K562 (cell line): Measurements from ENCODE around the gene CTNNA3. TPM values are rescaled to one million over a fixed set of nuclear protein-coding genes. Genes with fewer than 3 reads are reported as not detected.

Experiments used
- ATAC-seq: fragments of 200-7000 bp; cut with Tn5 transposase; 3 replicates; pipeline ENCODE4 v1.9.1; 2020; ENCODE audit warnings: moderate library complexity
- BruUV-seq: library from RNA; stranded (reverse); fragments of 400-500 nt; replicated peaks from 2 replicates; lab custom pipeline; 2021; lab: Mats Ljungman, UMichigan
- CTCF ChIA-PET: fragments of 300-600 bp; formaldehyde crosslinking; extraction: SDS; loops from one replicate; lab custom pipeline; 2021; ENCODE audit warnings: low intra/inter-chr PET ratio; lab: Yijun Ruan, JAX
- POLR2A ChIA-PET: fragments of 300-600, 350-650 bp; sonication (Branson Sonifier 250); formaldehyde crosslinking; extraction: SDS; loops from one replicate; lab custom pipeline; 2021; ENCODE audit warnings: antibody characterized with exemption, inconsistent platforms; lab: Yijun Ruan, JAX
- DNase-seq, 4 experiments: peaks; one replicate each; pipeline versions ENCODE4 v3.0.0 to v3.0.0-alpha.2; 2011 to 2018; ENCODE audit warnings: low spot score in 3 of 4, mixed read lengths in 3 of 4; ENCODE audit errors: extremely low read depth in 1 of 4
- FAIRE-seq: peaks from 2 replicates; lab custom pipeline; 2011; peaks lifted over from hg19 to GRCh38; lab: Jason Lieb, UNC
- H2AFZ ChIP-seq: 2 replicates; pipeline ENCODE4 v1.6.0; 2011; ENCODE audit warnings: low read depth, low read length, control low read depth, inconsistent platforms
- H3K27ac ChIP-seq: fragments of 200-600 bp; 3 replicates; pipeline ENCODE4 v1.8.0; 2011; ENCODE audit warnings: low read depth, mild to moderate bottlenecking, control low read depth, inconsistent platforms, low read length, moderate library complexity, mixed read lengths; ENCODE audit errors: extremely low read depth
- H3K27me3 ChIP-seq, 2 experiments: fragments of 300-600 bp in 1 of 2; 2 replicates in 1 of 2; 3 replicates in 1 of 2; pipeline versions ENCODE4 v1.6.0 to v1.8.0; 2011; ENCODE audit warnings: inconsistent platforms in 2 of 2, low read length in 2 of 2, mild to moderate bottlenecking in 1 of 2, mixed read lengths in 1 of 2, moderate library complexity in 1 of 2; ENCODE audit not compliant: control insufficient read depth in 2 of 2, insufficient read depth in 2 of 2
- H3K36me3 ChIP-seq: fragments of 300-600 bp; 3 replicates; pipeline ENCODE4 v1.8.0; 2011; ENCODE audit warnings: mild to moderate bottlenecking, low read length, inconsistent platforms; ENCODE audit not compliant: control insufficient read depth, insufficient read depth
- H3K4me1 ChIP-seq, 2 experiments: fragments of 200-600 bp in 1 of 2; replicated peaks in 1 of 2; 2 replicates in 1 of 2; 3 replicates in 1 of 2; pipeline versions ENCODE4 v1.5.1 to v1.8.0; 2011; ENCODE audit warnings: inconsistent platforms in 2 of 2, low read length in 2 of 2, mild to moderate bottlenecking in 1 of 2, mixed read lengths in 1 of 2, moderate library complexity in 1 of 2; ENCODE audit not compliant: control insufficient read depth in 2 of 2, insufficient read depth in 2 of 2
- H3K4me2 ChIP-seq: 2 replicates; pipeline ENCODE4 v1.6.1; 2011; ENCODE audit warnings: low read length, control low read depth, inconsistent platforms, mixed read lengths; ENCODE audit not compliant: insufficient read depth
- H3K4me3 ChIP-seq: fragments of 200-600 bp; sonication (generic), shearing (Covaris generic); 2 replicates; pipeline ENCODE4 v1.5.1; 2016; ENCODE audit warnings: control low read depth, inconsistent platforms
- H3K79me2 ChIP-seq: fragments of 200-600 bp; 3 replicates; pipeline ENCODE4 v1.8.0; 2011; ENCODE audit warnings: low read length, inconsistent platforms; ENCODE audit not compliant: control insufficient read depth, insufficient read depth
- H3K9ac ChIP-seq, 2 experiments: 2 replicates each; pipeline versions ENCODE4 v1.6.0 to v1.6.1; 2011; ENCODE audit warnings: low read depth in 2 of 2, low read length in 2 of 2, control low read depth in 1 of 2, inconsistent platforms in 1 of 2, mild to moderate bottlenecking in 1 of 2, mixed read lengths in 1 of 2; ENCODE audit not compliant: insufficient read depth in 1 of 2
- H3K9me1 ChIP-seq: one replicate; pipeline ENCODE4 v1.6.0; 2011; ENCODE audit warnings: inconsistent platforms, mild to moderate bottlenecking, low read length, moderate library complexity; ENCODE audit not compliant: control insufficient read depth, insufficient read depth
- H3K9me3 ChIP-seq: replicated peaks from 2 replicates; pipeline ENCODE4 v1.5.1; 2011; ENCODE audit warnings: low read depth, low read length, inconsistent platforms; ENCODE audit not compliant: control insufficient read depth, insufficient read depth
- H4K20me1 ChIP-seq: replicated peaks from 2 replicates; pipeline ENCODE4 v1.6.1; 2011; ENCODE audit warnings: low read length, inconsistent platforms, mixed read lengths; ENCODE audit not compliant: control insufficient read depth, insufficient read depth
- ADNP ChIP-seq: fragments of 200-800 bp; sonication (Bioruptor generic); IDR thresholded peaks from 2 replicates; pipeline ENCODE4 v1.6.1; 2016; ENCODE audit warnings: missing genetic modification characterization, missing compliant biosample characterization
- CBX2 ChIP-seq: fragments of 200-600 bp; sonication (generic); IDR thresholded peaks from one replicate; pipeline ENCODE4 v1.6.1; 2012; ENCODE audit warnings: mild to moderate bottlenecking, low read length, inconsistent platforms; ENCODE audit not compliant: insufficient read depth, poor library complexity, severe bottlenecking
- HIVEP1 ChIP-seq: fragments of 250-450 bp; sonication (Bioruptor Pico); IDR thresholded peaks from 2 replicates; pipeline ENCODE4 v1.4.0; 2020; ENCODE audit warnings: mild to moderate bottlenecking
- KAT8 ChIP-seq: fragments of 450-650 bp; IDR thresholded peaks from 2 replicates; pipeline ENCODE4 v1.6.1; 2016; ENCODE audit warnings: low read depth, mild to moderate bottlenecking
- MBD2 ChIP-seq: sonication (generic); IDR thresholded peaks from 2 replicates; pipeline ENCODE4 v1.6.1; 2016; ENCODE audit warnings: low read depth, borderline replicate concordance
- PRMT5 ChIP-seq: sonication (generic); formaldehyde crosslinking; IDR thresholded peaks from 2 replicates; pipeline ENCODE4 v1.5.0; 2020; ENCODE audit warnings: missing genetic modification reagents
- RB1 ChIP-seq: fragments of 450-650 bp; IDR thresholded peaks from 2 replicates; pipeline ENCODE4 v1.6.1; 2017; ENCODE audit warnings: low read depth, mild to moderate bottlenecking
- SAFB2 ChIP-seq: fragments of 200-400 bp; formaldehyde crosslinking; IDR thresholded peaks from 2 replicates; pipeline ENCODE4 v1.6.1; 2018; ENCODE audit warnings: borderline replicate concordance, low read length, low read depth, moderate library complexity; ENCODE audit not compliant: severe bottlenecking
- THRAP3 ChIP-seq: fragments of 450-650 bp; IDR thresholded peaks from 2 replicates; pipeline ENCODE4 v1.6.1; 2016; ENCODE audit warnings: mild to moderate bottlenecking, inconsistent platforms, borderline replicate concordance
- ZNF3 ChIP-seq: fragments of 250-450 bp; sonication (Bioruptor Pico); IDR thresholded peaks from 2 replicates; pipeline ENCODE4 v1.5.0; 2021; ENCODE audit warnings: mild to moderate bottlenecking, moderate library complexity
- ZNF324 ChIP-seq: fragments of 250-450 bp; sonication (Bioruptor Pico); IDR thresholded peaks from 2 replicates; pipeline ENCODE4 v1.4.0; 2020; ENCODE audit warnings: mild to moderate bottlenecking
- ZNF444 ChIP-seq: fragments of 250-450 bp; sonication (Bioruptor Pico); IDR thresholded peaks from 2 replicates; pipeline ENCODE4 v1.4.0; 2020; ENCODE audit warnings: mild to moderate bottlenecking, moderate library complexity
- WGBS: fragments of 100-300 bp; shearing (Covaris generic); methylation state at CpG from one replicate; pipeline ENCODE4 v1.1.6; 2016; ENCODE audit warnings: low coverage, mixed read lengths; ENCODE audit not compliant: insufficient coverage; ENCODE audit errors: missing lambda C conversion rate; 5-methylcytosine and 5-hydroxymethylcytosine counted together
- in situ Hi-C: fragments of 300-500 bp; cut with MboI; formaldehyde crosslinking; loops from 4 replicates; pipeline ENCODE4 v1.15.0; 2018; ENCODE audit warnings: inconsistent platforms, mixed read lengths
- intact Hi-C: fragments of 100-400 bp; cut with micrococcal nuclease; formaldehyde crosslinking; loops from 2 replicates; pipeline ENCODE4 v1.14.2; 2022
- polyA plus RNA-seq, 8 experiments: library from polyadenylated mRNA; depleted of rRNA in 4 of 8; stranded (reverse) in 5 of 8; unstranded in 3 of 8; fragments of >200 nt; fragmentation: Nextera tagmentation in 2 of 8; fragmentation: Illumina TruSeq in 1 of 8; extraction: Ambion mirVana in 2 of 8; extraction: Trizol in 1 of 8; gene quantifications; 2 replicates each; pipeline versions ENCODE4 v1.2.1 to v1.2.3, GENCODE V29; 2011 to 2014; ENCODE audit warnings: inconsistent platforms in 1 of 8, missing spikeins in 1 of 8
- total RNA-seq, 7 experiments: library from RNA; depleted of rRNA in 6 of 7; stranded (reverse); fragments of >200 nt in 6 of 7; fragmentation: Illumina TruSeq in 2 of 7; extraction: Trizol in 2 of 7; gene quantifications; 2 replicates each; pipeline versions ENCODE4 v1.2.1 to v1.2.3, GENCODE V29; 2011 to 2021; ENCODE audit warnings: low replicate concordance in 1 of 7
- TF ChIP-seq, protein P1 (sequence below): fragments of 250-450 bp; sonication (Bioruptor Pico); IDR thresholded peaks from 2 replicates; pipeline ENCODE4 v1.5.0; 2022; ENCODE audit warnings: mild to moderate bottlenecking
- TF ChIP-seq, protein P2 (sequence below): sonication (generic); formaldehyde crosslinking; IDR thresholded peaks from 2 replicates; pipeline ENCODE4 v1.8.1; 2022; ENCODE audit warnings: missing genetic modification reagents
- TF ChIP-seq, protein P3 (sequence below): IDR thresholded peaks from 3 replicates; pipeline ENCODE4 v1.6.1; 2011; ENCODE audit warnings: borderline replicate concordance, mild to moderate bottlenecking; ENCODE audit not compliant: insufficient read length, insufficient read depth
- TF ChIP-seq, protein P4 (sequence below): IDR thresholded peaks from 3 replicates; pipeline ENCODE4 v1.6.1; 2011; ENCODE audit warnings: borderline replicate concordance, mild to moderate bottlenecking, moderate library complexity; ENCODE audit not compliant: insufficient read length; ENCODE audit errors: extremely low read depth

Gene CTNNA3
- total and polyA plus RNA-seq, 9 of the 15 experiments (the other 6 are each of a cell fraction or from before 2014, with no cell fraction given), result 0.04 TPM; not detected in 8

DNA sequence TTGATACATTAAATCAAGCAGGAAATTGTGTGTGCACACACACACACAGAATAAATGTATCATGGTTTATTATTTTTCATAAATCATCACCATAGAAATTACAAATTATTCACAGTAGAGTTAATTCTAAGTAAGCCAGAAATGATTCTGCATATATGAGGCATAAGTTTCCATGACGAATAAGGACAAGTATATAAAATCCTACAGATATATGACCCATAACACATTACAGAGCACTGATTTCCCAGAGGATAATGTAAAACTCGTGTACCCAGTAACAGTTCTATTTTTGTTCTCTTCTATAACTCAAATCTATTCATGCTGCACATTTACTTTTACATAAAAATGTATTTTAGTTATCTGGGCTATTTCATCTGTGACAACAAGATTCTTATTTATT is 600.5 kb downstream of the CTNNA3 start:
- no peak overlapping the region for H3K9ac ChIP-seq
- FAIRE-seq (no peak), ATAC-seq (no peak), DNase-seq (no peak)
- no peak overlapping the region for H3K27ac ChIP-seq
- ChIA-PET CTCF (no interaction called here), POLR2A (no interaction called here)
- H3K4me3 ChIP-seq, result no peak overlapping the region
- 4% methylated on average over 2 of the region's 2 CpGs for WGBS
- intact Hi-C loops, result no loop called here
- no peak overlapping the region for H3K4me2 ChIP-seq
- no peak overlapping the region for H2AFZ ChIP-seq
- no TSS peak for BruUV-seq
- H3K36me3 ChIP-seq, result no peaks in the 10 kb centered on the region
- H3K27me3 ChIP-seq, result no peaks in the 10 kb centered on the region
- H3K9me1 ChIP-seq, result no peaks in the 10 kb centered on the region
- H3K4me1 ChIP-seq, result no peaks in the 10 kb centered on the region
- in situ Hi-C loops, result no loop called here
- H3K79me2 ChIP-seq, result no peaks in the 10 kb centered on the region
- no peaks in the 10 kb centered on the region for H4K20me1 ChIP-seq
- peaks cover 2% of the 10 kb centered on the region; the same call in 1 of the 2 replicates for H3K9me3 ChIP-seq
- TF ChIP-seq KAT8 (no peak), ZNF324 (no peak), HIVEP1 (CRISPR knock-in tag) (no peak), ADNP (tag) (no peak), ZNF3 (no peak), RB1 (no peak), CBX2 (no peak), SAFB2 (no peak), MBD2 (no peak), ZNF444 (CRISPR knock-in tag) (no peak), PRMT5 (CRISPR knock-in tag) (no peak), THRAP3 (no peak)
- TF ChIP-seq, protein P1, sequence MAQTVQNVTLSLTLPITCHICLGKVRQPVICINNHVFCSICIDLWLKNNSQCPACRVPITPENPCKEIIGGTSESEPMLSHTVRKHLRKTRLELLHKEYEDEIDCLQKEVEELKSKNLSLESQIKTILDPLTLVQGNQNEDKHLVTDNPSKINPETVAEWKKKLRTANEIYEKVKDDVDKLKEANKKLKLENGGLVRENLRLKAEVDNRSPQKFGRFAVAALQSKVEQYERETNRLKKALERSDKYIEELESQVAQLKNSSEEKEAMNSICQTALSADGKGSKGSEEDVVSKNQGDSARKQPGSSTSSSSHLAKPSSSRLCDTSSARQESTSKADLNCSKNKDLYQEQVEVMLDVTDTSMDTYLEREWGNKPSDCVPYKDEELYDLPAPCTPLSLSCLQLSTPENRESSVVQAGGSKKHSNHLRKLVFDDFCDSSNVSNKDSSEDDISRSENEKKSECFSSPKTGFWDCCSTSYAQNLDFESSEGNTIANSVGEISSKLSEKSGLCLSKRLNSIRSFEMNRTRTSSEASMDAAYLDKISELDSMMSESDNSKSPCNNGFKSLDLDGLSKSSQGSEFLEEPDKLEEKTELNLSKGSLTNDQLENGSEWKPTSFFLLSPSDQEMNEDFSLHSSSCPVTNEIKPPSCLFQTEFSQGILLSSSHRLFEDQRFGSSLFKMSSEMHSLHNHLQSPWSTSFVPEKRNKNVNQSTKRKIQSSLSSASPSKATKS (CRISPR knock-in tag), result no peak
- TF ChIP-seq, protein P2, sequence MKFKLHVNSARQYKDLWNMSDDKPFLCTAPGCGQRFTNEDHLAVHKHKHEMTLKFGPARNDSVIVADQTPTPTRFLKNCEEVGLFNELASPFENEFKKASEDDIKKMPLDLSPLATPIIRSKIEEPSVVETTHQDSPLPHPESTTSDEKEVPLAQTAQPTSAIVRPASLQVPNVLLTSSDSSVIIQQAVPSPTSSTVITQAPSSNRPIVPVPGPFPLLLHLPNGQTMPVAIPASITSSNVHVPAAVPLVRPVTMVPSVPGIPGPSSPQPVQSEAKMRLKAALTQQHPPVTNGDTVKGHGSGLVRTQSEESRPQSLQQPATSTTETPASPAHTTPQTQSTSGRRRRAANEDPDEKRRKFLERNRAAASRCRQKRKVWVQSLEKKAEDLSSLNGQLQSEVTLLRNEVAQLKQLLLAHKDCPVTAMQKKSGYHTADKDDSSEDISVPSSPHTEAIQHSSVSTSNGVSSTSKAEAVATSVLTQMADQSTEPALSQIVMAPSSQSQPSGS, result no peak
- TF ChIP-seq, protein P3, sequence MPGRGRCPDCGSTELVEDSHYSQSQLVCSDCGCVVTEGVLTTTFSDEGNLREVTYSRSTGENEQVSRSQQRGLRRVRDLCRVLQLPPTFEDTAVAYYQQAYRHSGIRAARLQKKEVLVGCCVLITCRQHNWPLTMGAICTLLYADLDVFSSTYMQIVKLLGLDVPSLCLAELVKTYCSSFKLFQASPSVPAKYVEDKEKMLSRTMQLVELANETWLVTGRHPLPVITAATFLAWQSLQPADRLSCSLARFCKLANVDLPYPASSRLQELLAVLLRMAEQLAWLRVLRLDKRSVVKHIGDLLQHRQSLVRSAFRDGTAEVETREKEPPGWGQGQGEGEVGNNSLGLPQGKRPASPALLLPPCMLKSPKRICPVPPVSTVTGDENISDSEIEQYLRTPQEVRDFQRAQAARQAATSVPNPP, result no peak
- TF ChIP-seq, protein P4, sequence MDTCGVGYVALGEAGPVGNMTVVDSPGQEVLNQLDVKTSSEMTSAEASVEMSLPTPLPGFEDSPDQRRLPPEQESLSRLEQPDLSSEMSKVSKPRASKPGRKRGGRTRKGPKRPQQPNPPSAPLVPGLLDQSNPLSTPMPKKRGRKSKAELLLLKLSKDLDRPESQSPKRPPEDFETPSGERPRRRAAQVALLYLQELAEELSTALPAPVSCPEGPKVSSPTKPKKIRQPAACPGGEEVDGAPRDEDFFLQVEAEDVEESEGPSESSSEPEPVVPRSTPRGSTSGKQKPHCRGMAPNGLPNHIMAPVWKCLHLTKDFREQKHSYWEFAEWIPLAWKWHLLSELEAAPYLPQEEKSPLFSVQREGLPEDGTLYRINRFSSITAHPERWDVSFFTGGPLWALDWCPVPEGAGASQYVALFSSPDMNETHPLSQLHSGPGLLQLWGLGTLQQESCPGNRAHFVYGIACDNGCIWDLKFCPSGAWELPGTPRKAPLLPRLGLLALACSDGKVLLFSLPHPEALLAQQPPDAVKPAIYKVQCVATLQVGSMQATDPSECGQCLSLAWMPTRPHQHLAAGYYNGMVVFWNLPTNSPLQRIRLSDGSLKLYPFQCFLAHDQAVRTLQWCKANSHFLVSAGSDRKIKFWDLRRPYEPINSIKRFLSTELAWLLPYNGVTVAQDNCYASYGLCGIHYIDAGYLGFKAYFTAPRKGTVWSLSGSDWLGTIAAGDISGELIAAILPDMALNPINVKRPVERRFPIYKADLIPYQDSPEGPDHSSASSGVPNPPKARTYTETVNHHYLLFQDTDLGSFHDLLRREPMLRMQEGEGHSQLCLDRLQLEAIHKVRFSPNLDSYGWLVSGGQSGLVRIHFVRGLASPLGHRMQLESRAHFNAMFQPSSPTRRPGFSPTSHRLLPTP, result no peak
